GM08714 (cell line): ENCODE measurements around the gene ACSM2B.
"Not testable (repeated sequence)": the region's sequence is repeated elsewhere in the genome, so short reads cannot be mapped to it uniquely, and the experiment has no call there.

Source experiments
- H3K4me3 ChIP-seq: fragments of 200-500 bp; sonication (Bioruptor generic); 2 replicates; pipeline ENCODE4 v1.5.1; 2014; ENCODE audit warnings: mild to moderate bottlenecking, low read length, inconsistent platforms
- ZNF274 ChIP-seq: IDR thresholded peaks from 2 replicates; pipeline ENCODE4 v1.6.1; 2012; ENCODE audit warnings: mild to moderate bottlenecking, low read depth, low read length

ACSM2B gene

DNA sequence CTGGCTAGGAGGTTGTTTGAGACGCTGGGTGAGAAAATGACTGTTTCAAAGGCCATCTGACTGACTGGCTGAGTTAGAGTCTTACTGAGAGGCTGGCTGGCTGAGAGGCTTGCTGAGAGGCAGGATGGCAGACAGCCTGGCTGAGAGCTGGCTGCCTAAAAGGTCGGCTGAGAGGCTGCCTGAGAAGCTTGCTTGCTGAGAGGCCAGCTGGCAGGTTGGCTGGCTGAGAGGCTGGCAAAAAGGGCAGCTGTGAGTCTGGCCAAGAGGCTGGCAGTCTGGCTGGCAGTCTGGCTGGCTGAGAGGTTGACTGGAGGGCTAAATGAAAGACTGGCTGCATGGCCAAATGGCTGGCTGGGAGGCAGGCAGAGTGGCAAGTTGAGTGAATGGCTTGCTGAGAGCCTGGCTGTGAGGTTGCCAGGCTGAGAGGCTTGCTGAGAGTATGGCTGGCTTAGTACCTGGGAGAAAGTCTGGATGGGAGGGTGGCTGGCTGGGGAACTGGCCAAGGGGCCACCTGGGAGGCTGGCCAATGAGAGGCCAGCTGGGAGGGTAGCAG, 35.3 kb upstream of the ACSM2B start:
- no peak for TF ChIP-seq ZNF274
- H3K4me3 ChIP-seq = no peak overlapping the region

DNA sequence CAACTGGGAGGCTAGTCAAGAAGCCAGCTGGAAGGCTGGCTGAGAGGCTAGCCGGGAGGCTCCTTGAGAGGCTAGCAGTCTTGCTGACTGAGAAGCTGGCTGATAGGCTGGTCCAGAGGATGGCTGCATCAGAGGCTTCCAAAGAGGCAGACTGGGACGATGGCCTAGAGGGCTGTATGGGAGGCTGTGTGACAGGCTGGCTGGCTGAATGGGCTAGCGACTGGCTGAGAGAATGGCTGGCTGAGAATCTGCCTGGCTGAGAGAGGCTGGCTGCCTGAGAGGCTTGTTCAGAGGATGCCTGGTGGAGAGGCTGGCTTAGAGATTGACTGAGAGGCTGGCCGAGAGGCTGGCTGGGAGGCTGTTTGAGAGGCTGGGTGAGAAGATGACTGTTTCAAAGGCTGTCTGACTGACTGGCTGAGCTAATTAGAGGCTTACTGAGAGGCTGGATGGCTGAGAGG, 34.8 kb upstream of the ACSM2B start:
- H3K4me3 ChIP-seq = no peak overlapping the region
- TF ChIP-seq ZNF274 = no peak

DNA sequence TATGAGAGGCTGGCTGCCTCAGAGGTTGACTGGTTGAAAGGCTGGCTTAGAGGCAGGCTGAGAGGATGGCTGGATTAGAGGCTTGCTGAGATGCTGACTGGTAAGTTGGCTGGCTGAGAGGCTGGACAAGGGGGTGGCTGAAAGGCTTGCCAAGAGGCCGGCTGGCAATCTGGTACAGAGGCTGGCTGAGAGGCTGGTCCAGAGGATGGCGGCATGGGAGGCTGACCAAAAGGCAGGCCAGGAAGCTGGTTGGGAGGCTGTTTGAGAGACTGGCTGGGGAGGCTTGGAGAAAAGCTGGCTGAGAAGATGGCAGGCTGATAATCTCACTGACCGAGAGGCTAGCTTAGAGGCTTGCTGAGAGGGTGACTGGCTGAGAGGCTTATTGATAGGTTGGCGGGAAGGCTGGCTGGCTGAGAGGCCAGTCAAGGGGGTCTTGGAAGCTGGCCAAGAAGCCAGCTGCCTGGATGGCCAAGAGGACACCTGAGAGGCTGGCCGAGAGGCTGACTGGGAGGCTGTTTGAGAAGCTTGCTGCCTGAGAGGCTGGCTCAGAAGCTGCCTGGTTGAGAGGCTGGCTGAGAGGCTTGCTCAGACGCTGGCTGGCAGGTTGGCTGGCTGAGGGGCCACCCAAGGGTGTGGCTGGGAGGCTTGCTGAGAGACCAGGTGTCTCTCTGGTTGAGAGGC, 34.2 kb upstream of the ACSM2B start:
- no peak for TF ChIP-seq ZNF274
- no peak overlapping the region for H3K4me3 ChIP-seq

DNA sequence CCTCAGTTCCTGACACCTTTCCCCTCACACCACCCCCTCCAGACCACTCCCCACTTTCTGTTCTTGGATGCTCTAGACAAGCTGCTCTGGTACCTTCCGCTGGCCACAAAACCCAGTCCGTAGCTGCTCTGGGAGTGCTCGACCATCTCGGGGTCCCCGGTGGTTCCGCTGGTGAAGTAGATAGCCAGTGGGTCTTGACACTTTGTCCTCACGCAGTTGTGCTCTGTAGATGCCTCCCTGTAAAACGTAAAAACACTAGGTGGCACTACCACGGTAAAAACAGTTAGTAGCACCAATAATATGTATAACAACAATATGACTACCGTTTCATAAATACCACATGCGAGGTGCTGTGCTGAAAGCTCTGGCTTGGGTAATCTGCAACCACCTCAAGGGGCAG, 26.0 kb upstream of the ACSM2B start:
- H3K4me3 ChIP-seq = not testable (repeated sequence)

DNA sequence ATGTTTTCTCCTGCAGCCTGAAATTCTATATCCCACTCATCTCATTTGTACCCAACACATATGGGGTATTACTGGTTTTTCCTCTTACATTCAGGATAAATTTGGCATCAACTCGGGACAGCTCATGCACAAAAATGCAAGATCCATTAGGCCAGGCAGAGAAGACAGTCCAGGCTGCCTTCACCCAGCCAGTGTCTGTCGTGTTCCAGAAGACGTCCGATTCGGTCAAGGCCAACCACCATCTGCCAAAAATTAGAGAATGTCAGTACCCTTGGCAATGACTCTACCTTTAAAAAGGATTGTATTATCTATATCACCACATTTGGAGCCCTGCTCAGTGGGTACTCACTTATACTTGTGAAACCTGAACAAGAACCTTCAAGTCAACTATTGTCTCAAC, 23.3 kb upstream of the ACSM2B start:
- H3K4me3 ChIP-seq = not testable (repeated sequence)

DNA sequence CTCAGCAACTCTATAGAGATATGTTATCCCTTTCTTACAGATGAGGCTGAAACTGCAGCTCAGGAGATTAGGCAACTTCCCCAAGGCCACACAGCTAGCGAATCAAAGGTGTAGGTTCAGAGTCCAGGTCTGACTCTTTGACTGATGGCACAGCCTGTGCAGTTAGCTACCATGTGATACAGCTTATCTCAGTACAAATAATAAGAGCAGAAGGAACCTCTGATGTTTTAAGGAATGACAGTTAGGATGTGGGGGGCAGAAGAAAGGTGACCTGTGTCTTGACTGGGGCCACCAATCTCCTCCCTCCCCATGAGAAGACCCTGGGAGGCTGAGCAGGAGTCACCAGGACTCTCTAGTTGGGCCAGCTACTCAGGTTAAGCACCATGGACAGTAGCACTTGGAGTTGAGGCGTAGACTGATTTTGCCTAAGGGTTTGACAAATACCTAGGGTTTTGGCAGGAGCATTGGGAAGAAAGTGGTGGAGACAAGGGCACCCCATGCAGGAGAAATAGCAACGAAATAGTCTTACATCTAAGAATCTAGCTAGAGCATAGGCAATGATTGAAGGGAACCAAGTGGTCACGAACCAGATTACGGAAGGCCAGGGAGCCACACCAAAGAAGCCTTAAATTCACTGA, 22.8 kb upstream of the ACSM2B start:
- H3K4me3 ChIP-seq = no peak overlapping the region

DNA sequence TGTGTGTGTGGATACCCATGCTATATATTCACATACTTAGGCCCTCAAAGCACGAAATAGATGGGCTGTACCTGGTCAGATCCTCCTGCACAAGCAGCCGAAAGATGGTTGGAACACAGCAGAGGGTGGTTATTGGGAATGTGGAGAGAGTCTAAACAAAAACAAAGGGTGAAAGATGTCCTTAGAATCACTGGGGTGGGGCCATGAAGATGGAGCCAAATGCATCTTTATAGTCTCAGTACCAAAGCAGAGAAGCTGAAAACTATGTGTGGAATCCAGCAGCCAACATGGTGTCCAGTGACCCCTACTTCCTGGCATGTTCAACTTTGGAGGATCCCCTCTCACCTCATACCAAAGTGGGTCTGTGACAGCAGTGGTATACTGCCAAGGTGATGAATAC, 19.5 kb upstream of the ACSM2B start:
- not testable (repeated sequence) for H3K4me3 ChIP-seq

More for the DNA sequence above, 22.8 kb upstream of the ACSM2B start:
- no peak for TF ChIP-seq ZNF274

DNA sequence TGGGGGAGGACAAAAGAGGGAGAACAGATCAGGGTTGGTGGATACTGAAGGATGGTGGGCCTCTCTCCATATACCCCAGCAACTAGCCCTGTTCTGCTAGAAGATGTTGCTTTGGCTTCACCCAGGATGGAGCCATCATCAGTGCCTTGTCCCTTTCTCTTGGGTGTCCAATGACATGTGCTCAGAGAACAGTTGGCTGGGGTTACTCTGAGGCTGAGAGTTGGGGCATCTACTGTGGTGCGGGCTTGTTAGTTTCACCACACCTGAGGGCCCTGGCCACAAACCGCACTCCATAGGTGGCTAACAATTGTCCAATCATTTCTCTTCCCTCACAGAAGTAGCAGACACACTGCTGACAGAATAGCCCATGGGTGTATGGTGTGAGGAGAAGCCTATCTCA, 18.9 kb upstream of the ACSM2B start:
- not testable (repeated sequence) for H3K4me3 ChIP-seq

DNA sequence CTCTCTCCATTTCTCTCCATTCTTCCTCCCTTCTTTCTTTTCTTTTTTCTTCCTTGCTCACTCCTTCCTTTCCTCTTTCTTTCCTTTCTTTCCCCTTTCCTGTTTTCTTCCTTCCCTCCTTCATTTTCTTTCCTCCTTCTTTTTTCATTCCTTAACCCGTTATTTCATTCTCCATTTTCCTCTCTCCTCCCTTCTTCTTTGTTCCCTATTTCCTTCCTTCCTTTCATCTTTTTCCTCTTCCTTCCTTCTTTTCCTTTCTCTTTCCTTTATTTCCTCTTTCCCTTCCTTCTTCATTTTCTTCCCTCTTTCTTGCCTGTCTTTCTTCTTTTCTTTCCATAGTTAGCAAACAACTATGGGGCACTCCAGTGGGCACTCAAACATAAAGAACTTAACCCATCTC, 16.6 kb upstream of the ACSM2B start:
- H3K4me3 ChIP-seq = not testable (repeated sequence)

DNA sequence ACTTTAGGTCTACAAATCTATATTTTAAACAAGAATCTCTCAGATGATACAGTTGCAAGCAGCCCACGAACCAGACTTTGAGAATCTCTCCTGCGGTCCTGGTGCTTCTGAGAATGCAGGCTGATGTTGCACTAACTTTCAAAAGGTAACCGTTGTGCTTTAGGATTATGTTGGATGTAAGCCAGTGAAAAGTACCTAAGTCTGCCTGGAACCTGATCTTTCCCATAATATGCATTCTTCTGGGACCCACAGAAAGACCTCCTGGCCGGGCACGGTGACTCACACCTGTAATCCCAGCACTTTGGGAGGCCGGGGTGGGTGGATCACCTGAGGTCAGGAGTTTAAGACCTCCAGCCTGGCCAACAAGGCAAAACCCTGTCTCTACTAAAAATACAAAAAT, 13.3 kb upstream of the ACSM2B start:
- H3K4me3 ChIP-seq = not testable (repeated sequence)

DNA sequence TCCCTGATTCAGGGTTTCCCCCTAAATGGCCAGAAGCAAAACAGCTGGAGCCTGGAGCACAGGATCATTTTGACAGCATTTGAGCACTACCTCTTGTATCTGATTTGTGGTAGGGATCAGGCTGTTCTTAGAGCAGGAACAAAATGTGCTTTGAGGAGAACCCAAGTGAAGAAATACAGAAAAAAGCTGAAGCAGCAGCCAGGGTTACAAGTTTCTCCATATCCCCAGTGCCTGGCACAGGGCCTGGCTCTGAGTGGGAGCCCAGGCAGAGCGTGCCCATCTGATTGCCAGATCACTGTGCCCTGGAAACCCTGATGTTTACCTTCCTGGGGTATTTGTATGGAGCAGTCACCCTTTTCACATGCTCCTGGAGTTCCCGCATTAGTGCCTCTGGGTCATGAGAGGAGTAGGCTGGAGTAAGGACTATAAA, 11.5 kb upstream of the ACSM2B start:
- not testable (repeated sequence) for H3K4me3 ChIP-seq

DNA sequence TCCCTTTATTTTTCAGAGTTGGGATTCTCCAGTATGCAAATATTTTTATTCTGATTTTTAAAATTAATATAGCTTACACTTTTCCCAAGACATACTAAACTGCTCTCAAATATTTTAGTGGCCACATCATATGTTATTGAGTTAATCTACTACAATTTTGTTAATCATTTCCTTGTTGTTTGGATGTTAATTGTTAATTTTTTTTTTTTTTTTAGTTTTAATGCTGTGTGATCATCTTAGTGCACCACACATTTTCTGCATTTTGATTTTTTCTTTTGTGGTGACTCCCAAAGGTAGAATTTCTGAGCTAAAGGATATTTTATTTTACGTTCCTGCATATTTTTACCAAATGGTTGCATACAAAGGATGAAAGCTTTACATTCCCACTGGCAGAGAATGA, 10.5 kb upstream of the ACSM2B start:
- not testable (repeated sequence) for H3K4me3 ChIP-seq

DNA sequence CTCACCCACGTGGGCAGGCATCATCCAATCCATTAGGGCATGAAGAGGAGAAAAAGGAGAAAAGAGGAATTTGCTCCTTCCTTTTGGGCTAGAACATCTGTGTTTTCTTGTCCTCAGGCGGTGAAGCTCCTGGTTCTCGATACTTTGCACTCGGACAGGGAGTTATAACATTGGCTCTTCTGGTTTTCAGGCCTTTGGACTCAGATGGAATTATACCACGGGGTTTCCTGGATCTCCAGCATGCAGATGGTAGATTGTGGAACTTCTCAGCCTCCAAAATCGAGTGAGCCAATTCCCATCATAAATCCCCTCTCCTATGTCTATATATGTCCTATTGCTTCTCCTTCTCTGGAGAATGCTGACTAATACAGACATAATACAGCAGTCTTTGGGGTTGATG, 9.9 kb upstream of the ACSM2B start:
- not testable (repeated sequence) for H3K4me3 ChIP-seq

DNA sequence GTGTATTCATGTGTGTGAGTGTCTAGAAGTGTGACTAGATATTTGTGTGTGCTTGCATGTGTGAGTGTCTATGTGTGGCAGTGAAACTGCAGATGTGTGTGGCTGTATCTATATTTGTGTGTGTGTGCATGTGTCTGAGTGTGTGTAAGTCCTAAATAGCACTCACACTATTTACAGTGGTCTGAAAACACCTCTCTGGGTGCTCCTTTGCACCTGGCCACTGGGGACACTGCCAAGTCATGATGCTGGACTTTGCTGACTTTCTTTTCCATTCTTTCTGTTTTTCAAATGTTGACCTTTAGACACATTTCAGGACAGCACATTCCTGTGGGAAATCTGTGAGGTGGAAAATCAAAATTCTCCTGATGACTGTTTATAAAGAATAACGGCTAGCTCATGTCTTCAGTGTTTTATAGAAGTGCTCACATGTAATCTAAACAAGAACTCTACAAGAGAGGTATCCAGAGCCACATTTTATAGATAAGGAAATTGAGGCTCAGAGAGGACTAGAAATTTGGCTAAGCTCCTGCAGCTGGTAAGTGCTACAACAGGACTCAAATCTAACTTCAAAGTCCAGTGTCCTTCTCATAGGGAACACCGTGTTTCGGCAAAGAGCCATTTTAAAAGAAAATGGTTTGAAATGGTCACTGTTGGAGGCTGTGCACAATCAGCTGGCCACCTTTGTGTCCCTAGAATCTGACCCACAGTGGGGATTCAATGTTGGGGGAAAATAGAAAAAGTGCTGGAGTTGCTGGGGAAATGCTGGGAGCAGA, 4.5 kb upstream of the ACSM2B start:
- H3K4me3 ChIP-seq = not testable (repeated sequence)

DNA sequence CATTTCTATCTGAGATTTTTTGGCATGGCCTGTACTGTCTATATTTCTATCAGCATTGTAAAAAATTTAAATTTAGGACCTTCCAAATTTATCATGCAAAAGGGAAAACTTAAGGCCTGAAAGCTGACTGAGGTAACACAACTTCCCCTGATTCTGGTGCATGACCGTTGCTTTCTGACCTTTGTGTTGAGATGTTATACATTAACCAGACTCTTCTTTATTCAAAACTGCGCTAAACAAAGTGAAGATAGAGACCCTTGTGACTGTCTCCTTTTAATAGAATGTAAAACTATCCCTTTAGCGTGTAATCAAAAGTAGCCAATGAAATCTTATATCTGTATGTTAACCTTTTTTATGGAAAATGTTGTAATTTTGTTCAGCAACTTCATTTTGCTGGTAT, 1.9 kb upstream of the ACSM2B start:
- not testable (repeated sequence) for H3K4me3 ChIP-seq

DNA sequence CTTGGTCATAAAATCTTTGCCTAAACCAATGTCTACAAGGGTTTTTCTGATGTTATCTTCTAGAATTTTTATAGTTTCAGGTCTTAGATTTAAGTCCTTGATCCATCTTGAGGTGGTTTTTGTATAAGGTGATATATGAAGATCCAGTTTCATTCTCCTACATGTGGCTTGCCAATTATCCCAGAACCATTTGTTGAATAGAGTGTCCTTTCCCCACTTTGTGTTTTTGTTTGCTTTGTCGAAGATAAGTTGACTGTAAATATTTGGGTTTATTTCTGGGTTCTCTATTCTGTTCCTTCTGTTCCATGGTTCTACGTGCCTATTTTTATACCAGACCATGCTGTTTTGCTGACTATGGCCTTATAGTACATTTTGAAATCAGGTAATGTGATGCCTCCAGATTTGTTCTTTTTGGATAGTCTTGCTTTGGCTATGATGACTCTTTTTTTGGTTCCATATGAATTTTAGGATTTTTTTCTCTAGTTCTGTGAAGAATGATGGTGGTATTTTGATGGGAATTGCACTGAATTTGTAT, 7.0 kb downstream of the ACSM2B start:
- H3K4me3 ChIP-seq = not testable (repeated sequence)
